ENCODE measurements around the gene PPARD.

DNA sequence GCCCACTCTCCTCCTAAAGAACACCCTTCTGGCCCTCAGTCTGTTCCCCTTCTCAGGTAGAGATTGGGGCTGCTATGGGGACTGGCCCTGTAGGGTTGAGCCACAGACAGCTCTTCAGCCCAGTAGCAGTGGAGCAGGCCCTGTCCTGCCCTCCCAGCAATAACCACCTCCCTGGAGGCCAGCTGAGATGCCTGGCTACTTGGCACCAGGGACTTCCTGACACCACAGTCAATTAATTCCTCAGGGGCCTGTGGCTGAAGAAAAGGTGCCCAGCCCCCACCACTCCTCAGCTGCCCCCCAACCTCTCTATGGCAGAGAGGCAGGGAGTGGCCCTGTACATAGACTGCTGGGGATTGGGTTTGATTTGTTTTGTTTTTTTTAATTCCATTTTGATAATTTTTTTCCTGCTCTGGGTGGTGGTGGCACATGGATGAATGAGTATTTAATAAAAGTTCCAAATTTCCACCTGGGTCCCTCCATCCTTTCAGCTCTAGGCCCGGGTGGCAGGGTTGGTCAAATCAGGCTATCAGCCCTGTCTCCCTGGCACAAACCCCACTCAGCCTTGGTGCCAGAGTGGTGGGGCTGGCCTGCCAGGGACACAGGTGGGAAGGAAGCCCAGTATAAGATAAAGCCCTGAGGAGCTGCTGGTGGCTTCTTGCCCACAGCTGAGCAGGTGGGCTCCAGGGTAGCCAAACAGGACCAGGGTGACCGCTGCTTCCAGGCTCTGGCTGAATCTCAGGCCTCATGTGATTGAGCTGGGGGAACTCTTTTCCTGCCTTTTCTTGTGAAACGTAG is 46.6 kb upstream of the PPARD start:
- TF ChIP-seq, protein P1, sequence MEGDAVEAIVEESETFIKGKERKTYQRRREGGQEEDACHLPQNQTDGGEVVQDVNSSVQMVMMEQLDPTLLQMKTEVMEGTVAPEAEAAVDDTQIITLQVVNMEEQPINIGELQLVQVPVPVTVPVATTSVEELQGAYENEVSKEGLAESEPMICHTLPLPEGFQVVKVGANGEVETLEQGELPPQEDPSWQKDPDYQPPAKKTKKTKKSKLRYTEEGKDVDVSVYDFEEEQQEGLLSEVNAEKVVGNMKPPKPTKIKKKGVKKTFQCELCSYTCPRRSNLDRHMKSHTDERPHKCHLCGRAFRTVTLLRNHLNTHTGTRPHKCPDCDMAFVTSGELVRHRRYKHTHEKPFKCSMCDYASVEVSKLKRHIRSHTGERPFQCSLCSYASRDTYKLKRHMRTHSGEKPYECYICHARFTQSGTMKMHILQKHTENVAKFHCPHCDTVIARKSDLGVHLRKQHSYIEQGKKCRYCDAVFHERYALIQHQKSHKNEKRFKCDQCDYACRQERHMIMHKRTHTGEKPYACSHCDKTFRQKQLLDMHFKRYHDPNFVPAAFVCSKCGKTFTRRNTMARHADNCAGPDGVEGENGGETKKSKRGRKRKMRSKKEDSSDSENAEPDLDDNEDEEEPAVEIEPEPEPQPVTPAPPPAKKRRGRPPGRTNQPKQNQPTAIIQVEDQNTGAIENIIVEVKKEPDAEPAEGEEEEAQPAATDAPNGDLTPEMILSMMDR (IDR thresholded peaks at IDR 0.05; ENCODE audit: insufficient read depth, low read depth, low read length), result no peak
- TF ChIP-seq EZH2 (IDR thresholded peaks at IDR 0.05; ENCODE audit: insufficient read depth, low read length), result no peak
